GM12878 (cell line): ENCODE results near the gene ABCA4. TPM values are rescaled to one million over a fixed set of nuclear protein-coding genes. Genes with fewer than 3 reads are reported as not detected.

Experiments used
- ATAC-seq: fragments of 200-7000 bp; cut with Tn5 transposase; 3 replicates; pipeline ENCODE4 v1.9.1; 2020; ENCODE audit warnings: mild to moderate bottlenecking, moderate library complexity
- BruUV-seq: library from RNA; stranded (reverse); fragments of 400-500 nt; replicated peaks from 2 replicates; lab custom pipeline; 2021; lab: Mats Ljungman, UMichigan
- CTCF ChIA-PET: fragments of 300-600 bp; sonication (Branson Sonifier 250); formaldehyde crosslinking; extraction: SDS; loops from one replicate; lab custom pipeline; 2021; ENCODE audit warnings: inconsistent platforms; lab: Yijun Ruan, JAX
- POLR2A ChIA-PET: fragments of 350-600 bp; formaldehyde crosslinking; extraction: SDS; loops from one replicate; lab custom pipeline; 2021; ENCODE audit warnings: inconsistent platforms; lab: Charles Lee
- RAD21 ChIA-PET: fragments of 300-600 bp; sonication (Branson Sonifier 250); formaldehyde crosslinking; loops from one replicate; lab custom pipeline; 2023; ENCODE audit warnings: antibody characterized with exemption; ENCODE audit not compliant: unreplicated experiment; lab: Charles Lee
- SMC1A ChIA-PET: fragments of 300-600 bp; sonication (Branson Sonifier 250); formaldehyde crosslinking; loops from one replicate; lab custom pipeline; 2023; ENCODE audit not compliant: unreplicated experiment, uncharacterized antibody; lab: Charles Lee
- DNase-seq: peaks from one replicate; pipeline ENCODE4 v3.0.0-alpha.2; 2011; ENCODE audit warnings: low read depth, low spot score
- FAIRE-seq: peaks from 3 replicates; lab custom pipeline; 2011; peaks lifted over from hg19 to GRCh38; lab: Jason Lieb, UNC
- H2AFZ ChIP-seq: 2 replicates; pipeline ENCODE4 v1.6.0; 2011; ENCODE audit warnings: low read depth, low read length, control low read depth; ENCODE audit not compliant: control insufficient read depth
- H3K27ac ChIP-seq: 2 replicates; pipeline ENCODE4 v1.5.1; 2011; ENCODE audit warnings: control low read depth; ENCODE audit not compliant: control insufficient read depth, insufficient read depth
- H3K27me3 ChIP-seq, 2 experiments: replicated peaks in 1 of 2; 2 replicates each; pipeline versions ENCODE4 v1.6.0 to v1.6.1; 2011; ENCODE audit warnings: low read length in 1 of 2; ENCODE audit not compliant: control insufficient read depth in 2 of 2, insufficient read depth in 2 of 2
- H3K36me3 ChIP-seq, 2 experiments: 2 replicates each; pipeline ENCODE4 v1.5.1; 2011; ENCODE audit warnings: low read length in 1 of 2; ENCODE audit not compliant: control insufficient read depth in 2 of 2, insufficient read depth in 2 of 2
- H3K4me1 ChIP-seq: 2 replicates; pipeline ENCODE4 v1.6.1; 2011; ENCODE audit warnings: mild to moderate bottlenecking, low read length, moderate library complexity, mixed read lengths; ENCODE audit not compliant: control insufficient read depth, insufficient read depth
- H3K4me2 ChIP-seq: 2 replicates; pipeline ENCODE4 v1.6.0; 2011; ENCODE audit warnings: control low read depth; ENCODE audit not compliant: control insufficient read depth, insufficient read depth
- H3K4me3 ChIP-seq: fragments of 200-600 bp; sonication (generic); 2 replicates; pipeline ENCODE4 v1.5.1; 2016
- H3K79me2 ChIP-seq: 2 replicates; pipeline ENCODE4 v1.6.0; 2011; ENCODE audit warnings: low read length; ENCODE audit not compliant: control insufficient read depth, insufficient read depth
- H3K9ac ChIP-seq: 2 replicates; pipeline ENCODE4 v1.8.0; 2011; ENCODE audit warnings: low read length, control low read depth, mixed read lengths; ENCODE audit not compliant: control insufficient read depth, insufficient read depth
- H3K9me3 ChIP-seq: replicated peaks from 3 replicates; pipeline ENCODE4 v1.5.1; 2011; ENCODE audit warnings: mild to moderate bottlenecking, low read length; ENCODE audit not compliant: control insufficient read depth, insufficient read depth
- H4K20me1 ChIP-seq: 2 replicates; pipeline ENCODE4 v1.6.0; 2011; ENCODE audit not compliant: control insufficient read depth, insufficient read depth
- EZH2 ChIP-seq: IDR thresholded peaks from 2 replicates; pipeline ENCODE4 v1.6.1; 2012; ENCODE audit warnings: low read depth, mild to moderate bottlenecking, control low read depth, inconsistent platforms, low read length, borderline replicate concordance; ENCODE audit not compliant: control insufficient read depth
- FOS ChIP-seq: IDR thresholded peaks from 3 replicates; pipeline ENCODE4 v1.6.1; 2011; ENCODE audit warnings: borderline replicate concordance; ENCODE audit not compliant: insufficient read length; ENCODE audit errors: extremely low read depth
- PAX8 ChIP-seq: fragments of 450-650 bp; IDR thresholded peaks from 2 replicates; pipeline ENCODE4 v1.6.1; 2017; ENCODE audit warnings: mild to moderate bottlenecking, moderate library complexity
- RB1 ChIP-seq: fragments of 450-650 bp; formaldehyde crosslinking; IDR thresholded peaks from 2 replicates; pipeline ENCODE4 v1.6.1; 2017; ENCODE audit warnings: mild to moderate bottlenecking, borderline replicate concordance
- SMAD1 ChIP-seq: fragments of 450-650 bp; IDR thresholded peaks from 2 replicates; pipeline ENCODE4 v1.6.1; 2018; ENCODE audit warnings: mild to moderate bottlenecking, low read depth; ENCODE audit not compliant: partially characterized antibody
- SPI1 ChIP-seq: IDR thresholded peaks from 2 replicates; pipeline ENCODE4 v1.6.1; 2011; ENCODE audit warnings: low read depth, mild to moderate bottlenecking, low read length, moderate library complexity, borderline replicate concordance; ENCODE audit not compliant: insufficient read depth
- WGBS: methylation state at CpG from one replicate; pipeline ENCODE4 v1.1.6; 2016; ENCODE audit warnings: low lambda C conversion rate; ENCODE audit not compliant: insufficient replicate concordance, insufficient coverage; ENCODE audit errors: missing lambda C conversion rate; 5-methylcytosine and 5-hydroxymethylcytosine counted together
- in situ Hi-C: fragments of 300-500 bp; cut with MboI; formaldehyde crosslinking; loops from 9 replicates; pipeline ENCODE4 v1.14.3; 2018; ENCODE audit warnings: mixed read lengths
- intact Hi-C: fragments of 100-400 bp; cut with micrococcal nuclease; formaldehyde crosslinking; loops from one replicate; pipeline ENCODE4 v1.14.2; 2022; ENCODE audit not compliant: unreplicated experiment
- polyA plus RNA-seq, 11 experiments: library from polyadenylated mRNA; depleted of rRNA in 4 of 11; unstranded in 6 of 11; stranded (reverse) in 5 of 11; fragments of >200 nt; fragmentation: Nextera tagmentation in 4 of 11; fragmentation: Illumina TruSeq in 1 of 11; extraction: Ambion mirVana in 4 of 11; extraction: Trizol in 1 of 11; gene quantifications; 1 replicate in 1 of 11; 2 replicates in 10 of 11; pipeline versions ENCODE4 v1.2.1 to v1.2.3, GENCODE V29; 2011 to 2016; ENCODE audit warnings: inconsistent platforms in 2 of 11, missing spikeins in 2 of 11, low read depth in 1 of 11
- total RNA-seq, 4 experiments: library from RNA; depleted of rRNA in 3 of 4; stranded (reverse); fragments of >200 nt in 3 of 4; fragmentation: Illumina TruSeq in 1 of 4; extraction: Trizol in 1 of 4; gene quantifications; 2 replicates each; pipeline versions ENCODE4 v1.2.1 to v1.2.3, GENCODE V29; 2013 to 2021

ABCA4 gene
- total and polyA plus RNA-seq, 10 of the 15 experiments (the other 5 are each of a cell fraction or from before 2014, with no cell fraction given), result 0.03 to 0.28 (median 0.11) TPM; not detected in 3

- Histone ChIP-seq H2AFZ (no peak overlapping the region), H4K20me1 (no peaks in the 10 kb centered on the region), H3K27me3 (peaks cover 0 to 1% of the 10 kb centered on the region in 2 experiments; a peak in 2 of 4 replicates), H3K9ac (no peak overlapping the region), H3K4me3 (no peak overlapping the region), H3K27ac (no peak overlapping the region), H3K4me1 (no peaks in the 10 kb centered on the region), H3K9me3 (no peaks in the 10 kb centered on the region), H3K36me3 (no peaks in the 10 kb centered on the region), H3K4me2 (no peak overlapping the region), H3K79me2 (no peaks in the 10 kb centered on the region)
- no peak for TF ChIP-seq SMAD1
- no peak for TF ChIP-seq FOS
- TF ChIP-seq EZH2, result no peak
- TF ChIP-seq RB1, result no peak
- no peak for TF ChIP-seq PAX8
- peak; percentile 51; the same call in 1 of the 2 replicates for TF ChIP-seq SPI1
- POLR2A ChIA-PET, result interaction anchor here (1.8 kb wide), 1 partner anchor 309 kb away, joined by 4 read pairs; no protein-coding TSS in a partner anchor
- ATAC-seq (no peak), FAIRE-seq (no peak), DNase-seq (no peak)
- RAD21 ChIA-PET, result interaction anchor here (1.1 to 3.4 kb wide), 6 partner anchors 12 to 781 kb away, joined by 3 to 48 read pairs (median 3); no protein-coding TSS in a partner anchor
- in situ Hi-C loops, result no loop called here
- SMC1A ChIA-PET, result interaction anchor here (0.7 to 3.2 kb wide), 6 partner anchors 10 to 437 kb away, joined by 3 to 44 read pairs (median 8); no protein-coding TSS in a partner anchor
- no TSS peak for BruUV-seq
- intact Hi-C loops, result loop anchor here (1.0 kb wide), 1 partner anchor 310 kb away; no protein-coding TSS in a partner anchor
- 63% methylated on average over 10 of the region's 10 CpGs for WGBS
- CTCF ChIA-PET, result interaction anchor here (0.6 to 10.4 kb wide), 21 partner anchors 10 to 796 kb away, joined by 3 to 152 read pairs (median 4); no protein-coding TSS in a partner anchor
Observed at GRCh38 chr1:94026619-94027380, 94.1 kb downstream of the ABCA4 start.
